OCI-LY3 (cell line): Measurements from ENCODE around the gene SLC1A7.

Source experiments
- H2AFZ ChIP-seq: fragments of 200-600, 300-600 bp; shearing (Covaris generic); 2 replicates; pipeline ENCODE4 v1.6.0; 2014; ENCODE audit warnings: antibody characterized with exemption, low read depth, low read length
- H3K27ac ChIP-seq: fragments of 200-600, 300-600 bp; sonication (generic); 2 replicates; pipeline ENCODE4 v1.5.1; 2014; ENCODE audit warnings: mild to moderate bottlenecking, low read length, moderate library complexity, mixed read lengths
- H3K27me3 ChIP-seq: fragments of 200-600, 300-600 bp; sonication (generic); 2 replicates; pipeline ENCODE4 v1.6.1; 2014; ENCODE audit warnings: low read depth, low read length, mixed read lengths
- H3K36me3 ChIP-seq: fragments of 200-600, 300-600 bp; sonication (generic); replicated peaks from 2 replicates; pipeline ENCODE3; 2014; ENCODE audit warnings: low read depth, low read length, mixed read lengths
- H3K4me1 ChIP-seq: fragments of 300-600, 200-600 bp; sonication (generic); 2 replicates; pipeline ENCODE4 v1.6.1; 2014; ENCODE audit warnings: low read length, mixed read lengths
- H3K4me2 ChIP-seq: fragments of 200-600, 300-600 bp; sonication (generic); 2 replicates; pipeline ENCODE4 v1.6.1; 2014; ENCODE audit warnings: low read length, mixed read lengths
- H3K4me3 ChIP-seq: fragments of 300-600, 200-600 bp; sonication (generic); 2 replicates; pipeline ENCODE4 v1.5.1; 2014; ENCODE audit warnings: antibody characterized with exemption, mild to moderate bottlenecking, low read length, moderate library complexity
- H3K79me2 ChIP-seq: fragments of 300-600, 200-600 bp; shearing (Covaris generic); 2 replicates; pipeline ENCODE4 v1.6.1; 2014; ENCODE audit warnings: mild to moderate bottlenecking, low read length, mixed read lengths
- H3K9ac ChIP-seq: fragments of 300-600, 200-600 bp; shearing (Covaris generic); 2 replicates; pipeline ENCODE4 v1.6.0; 2014; ENCODE audit warnings: mild to moderate bottlenecking, low read length, moderate library complexity
- H3K9me3 ChIP-seq: fragments of 200-600, 300-600 bp; shearing (Covaris generic); 2 replicates; pipeline ENCODE4 v1.6.1; 2014; ENCODE audit warnings: low read length, mixed read lengths; ENCODE audit not compliant: insufficient read depth
- H4K20me1 ChIP-seq: fragments of 200-600, 300-600 bp; sonication (generic); 2 replicates; pipeline ENCODE4 v1.6.1; 2016; ENCODE audit warnings: low read length, mixed read lengths; ENCODE audit not compliant: insufficient read depth
- EZH2phosphoT487 ChIP-seq: fragments of 200-600 bp; shearing (Covaris generic); IDR thresholded peaks from 2 replicates; pipeline ENCODE4 v1.6.1; 2018; ENCODE audit warnings: antibody characterized with exemption, mixed run types, low read depth
- TF ChIP-seq, protein P1 (sequence below): fragments of 200-600, 300-600 bp; sonication (generic); IDR thresholded peaks from 2 replicates; pipeline ENCODE4 v1.5.1; 2014; ENCODE audit warnings: antibody characterized with exemption, low read length, low read depth

Gene SLC1A7

DNA sequence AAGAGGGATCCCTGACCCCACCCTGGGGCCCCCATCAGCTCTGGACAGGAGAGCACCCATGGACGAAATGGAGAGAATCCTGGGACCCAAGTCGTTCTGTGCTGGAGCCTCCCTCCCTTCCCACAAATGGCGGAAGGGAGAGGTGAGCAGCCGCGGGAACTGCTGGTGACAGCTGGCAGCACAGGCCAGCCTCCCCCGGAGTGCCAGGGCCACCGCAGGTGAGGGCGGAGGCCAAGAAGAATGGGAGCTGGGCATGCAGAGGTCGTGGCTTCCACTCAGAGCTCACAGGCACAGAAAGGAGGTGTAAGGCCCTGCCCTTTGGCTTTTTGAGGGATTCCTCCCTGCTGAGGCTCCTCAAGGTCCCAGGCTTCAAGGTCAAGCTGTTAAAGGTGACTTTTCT is 24.6 kb downstream of the SLC1A7 start:
- Histone ChIP-seq H4K20me1 (no peaks in the 10 kb centered on the region), H3K4me2 (no peak overlapping the region), H3K9me3 (no peaks in the 10 kb centered on the region), H3K27me3 (no peaks in the 10 kb centered on the region), H3K4me1 (no peaks in the 10 kb centered on the region), H3K9ac (no peak overlapping the region), H3K27ac (no peak overlapping the region), H3K4me3 (no peak overlapping the region), H3K79me2 (no peaks in the 10 kb centered on the region), H3K36me3 (no peaks in the 10 kb centered on the region), H2AFZ (no peak overlapping the region)
- TF ChIP-seq, protein P1, sequence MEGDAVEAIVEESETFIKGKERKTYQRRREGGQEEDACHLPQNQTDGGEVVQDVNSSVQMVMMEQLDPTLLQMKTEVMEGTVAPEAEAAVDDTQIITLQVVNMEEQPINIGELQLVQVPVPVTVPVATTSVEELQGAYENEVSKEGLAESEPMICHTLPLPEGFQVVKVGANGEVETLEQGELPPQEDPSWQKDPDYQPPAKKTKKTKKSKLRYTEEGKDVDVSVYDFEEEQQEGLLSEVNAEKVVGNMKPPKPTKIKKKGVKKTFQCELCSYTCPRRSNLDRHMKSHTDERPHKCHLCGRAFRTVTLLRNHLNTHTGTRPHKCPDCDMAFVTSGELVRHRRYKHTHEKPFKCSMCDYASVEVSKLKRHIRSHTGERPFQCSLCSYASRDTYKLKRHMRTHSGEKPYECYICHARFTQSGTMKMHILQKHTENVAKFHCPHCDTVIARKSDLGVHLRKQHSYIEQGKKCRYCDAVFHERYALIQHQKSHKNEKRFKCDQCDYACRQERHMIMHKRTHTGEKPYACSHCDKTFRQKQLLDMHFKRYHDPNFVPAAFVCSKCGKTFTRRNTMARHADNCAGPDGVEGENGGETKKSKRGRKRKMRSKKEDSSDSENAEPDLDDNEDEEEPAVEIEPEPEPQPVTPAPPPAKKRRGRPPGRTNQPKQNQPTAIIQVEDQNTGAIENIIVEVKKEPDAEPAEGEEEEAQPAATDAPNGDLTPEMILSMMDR, result no peak
- TF ChIP-seq EZH2phosphoT487, result no peak

GRCh38 chr1:53116933-53117600 is 25.4 kb downstream of the SLC1A7 start:
- no peaks in the 10 kb centered on the region for H3K36me3 ChIP-seq
- H2AFZ ChIP-seq, result no peak overlapping the region
- no peaks in the 10 kb centered on the region for H4K20me1 ChIP-seq
- no peaks in the 10 kb centered on the region for H3K9me3 ChIP-seq
- H3K27ac ChIP-seq, result no peak overlapping the region
- H3K4me3 ChIP-seq, result no peak overlapping the region
- H3K27me3 ChIP-seq, result no peaks in the 10 kb centered on the region
- H3K4me1 ChIP-seq, result no peaks in the 10 kb centered on the region
- TF ChIP-seq, protein P1, result no peak
- TF ChIP-seq EZH2phosphoT487, result no peak
- H3K9ac ChIP-seq, result no peak overlapping the region
- no peaks in the 10 kb centered on the region for H3K79me2 ChIP-seq
- no peak overlapping the region for H3K4me2 ChIP-seq

GRCh38 chr1:53116307-53116810 is 26.1 kb downstream of the SLC1A7 start:
- H3K27ac ChIP-seq, result no peak overlapping the region
- H3K4me2 ChIP-seq, result no peak overlapping the region
- H3K9me3 ChIP-seq, result no peaks in the 10 kb centered on the region
- TF ChIP-seq EZH2phosphoT487, result no peak
- TF ChIP-seq, protein P1, result no peak
- H3K27me3 ChIP-seq, result no peaks in the 10 kb centered on the region
- H2AFZ ChIP-seq, result no peak overlapping the region
- no peak overlapping the region for H3K9ac ChIP-seq
- no peaks in the 10 kb centered on the region for H4K20me1 ChIP-seq
- no peaks in the 10 kb centered on the region for H3K79me2 ChIP-seq
- no peak overlapping the region for H3K4me3 ChIP-seq
- H3K4me1 ChIP-seq, result no peaks in the 10 kb centered on the region
- H3K36me3 ChIP-seq, result no peaks in the 10 kb centered on the region

GRCh38 chr1:53115403-53116306 is 26.8 kb downstream of the SLC1A7 start:
- H3K4me3 ChIP-seq, result no peak overlapping the region
- TF ChIP-seq, protein P1, result no peak
- TF ChIP-seq EZH2phosphoT487, result no peak
- H2AFZ ChIP-seq, result no peak overlapping the region

More at GRCh38 chr1:53115403-53116306, 26.8 kb downstream of the SLC1A7 start:
- Histone ChIP-seq H3K4me2 (no peak overlapping the region), H4K20me1 (no peaks in the 10 kb centered on the region), H3K27me3 (no peaks in the 10 kb centered on the region), H3K27ac (no peak overlapping the region), H3K9ac (no peak overlapping the region), H3K9me3 (no peaks in the 10 kb centered on the region), H3K79me2 (no peaks in the 10 kb centered on the region), H3K4me1 (no peaks in the 10 kb centered on the region), H3K36me3 (no peaks in the 10 kb centered on the region)
